K562 (cell line): Measurements from ENCODE around the gene FOSL1. TPM values are rescaled to one million over a fixed set of nuclear protein-coding genes. Genes with fewer than 3 reads are reported as not detected.
A peak's percentile ranks its signal among the peaks of the same experiment; 100 is the strongest.

Experiments
- ATAC-seq: fragments of 200-7000 bp; cut with Tn5 transposase; 3 replicates; pipeline ENCODE4 v1.9.1; 2020; ENCODE audit warnings: moderate library complexity
- BruUV-seq: library from RNA; stranded (reverse); fragments of 400-500 nt; replicated peaks from 2 replicates; lab custom pipeline; 2021; lab: Mats Ljungman, UMichigan
- CTCF ChIA-PET: fragments of 300-600 bp; formaldehyde crosslinking; extraction: SDS; loops from one replicate; lab custom pipeline; 2021; ENCODE audit warnings: low intra/inter-chr PET ratio; lab: Yijun Ruan, JAX
- POLR2A ChIA-PET: fragments of 300-600, 350-650 bp; sonication (Branson Sonifier 250); formaldehyde crosslinking; extraction: SDS; loops from one replicate; lab custom pipeline; 2021; ENCODE audit warnings: antibody characterized with exemption, inconsistent platforms; lab: Yijun Ruan, JAX
- DNase-seq, 4 experiments: peaks; one replicate each; pipeline versions ENCODE4 v3.0.0 to v3.0.0-alpha.2; 2011 to 2018; ENCODE audit warnings: low spot score in 3 of 4, mixed read lengths in 3 of 4; ENCODE audit errors: extremely low read depth in 1 of 4
- FAIRE-seq: peaks from 2 replicates; lab custom pipeline; 2011; peaks lifted over from hg19 to GRCh38; lab: Jason Lieb, UNC
- H2AFZ ChIP-seq: 2 replicates; pipeline ENCODE4 v1.6.0; 2011; ENCODE audit warnings: low read depth, low read length, control low read depth, inconsistent platforms
- H3K27ac ChIP-seq: fragments of 200-600 bp; 3 replicates; pipeline ENCODE4 v1.8.0; 2011; ENCODE audit warnings: low read depth, mild to moderate bottlenecking, control low read depth, inconsistent platforms, low read length, moderate library complexity, mixed read lengths; ENCODE audit errors: extremely low read depth
- H3K27me3 ChIP-seq, 2 experiments: fragments of 300-600 bp in 1 of 2; 2 replicates in 1 of 2; 3 replicates in 1 of 2; pipeline versions ENCODE4 v1.6.0 to v1.8.0; 2011; ENCODE audit warnings: inconsistent platforms in 2 of 2, low read length in 2 of 2, mild to moderate bottlenecking in 1 of 2, mixed read lengths in 1 of 2, moderate library complexity in 1 of 2; ENCODE audit not compliant: control insufficient read depth in 2 of 2, insufficient read depth in 2 of 2
- H3K36me3 ChIP-seq: fragments of 300-600 bp; 3 replicates; pipeline ENCODE4 v1.8.0; 2011; ENCODE audit warnings: mild to moderate bottlenecking, low read length, inconsistent platforms; ENCODE audit not compliant: control insufficient read depth, insufficient read depth
- H3K4me1 ChIP-seq, 2 experiments: fragments of 200-600 bp in 1 of 2; replicated peaks in 1 of 2; 2 replicates in 1 of 2; 3 replicates in 1 of 2; pipeline versions ENCODE4 v1.5.1 to v1.8.0; 2011; ENCODE audit warnings: inconsistent platforms in 2 of 2, low read length in 2 of 2, mild to moderate bottlenecking in 1 of 2, mixed read lengths in 1 of 2, moderate library complexity in 1 of 2; ENCODE audit not compliant: control insufficient read depth in 2 of 2, insufficient read depth in 2 of 2
- H3K4me2 ChIP-seq: 2 replicates; pipeline ENCODE4 v1.6.1; 2011; ENCODE audit warnings: low read length, control low read depth, inconsistent platforms, mixed read lengths; ENCODE audit not compliant: insufficient read depth
- H3K4me3 ChIP-seq: fragments of 200-600 bp; sonication (generic), shearing (Covaris generic); 2 replicates; pipeline ENCODE4 v1.5.1; 2016; ENCODE audit warnings: control low read depth, inconsistent platforms
- H3K79me2 ChIP-seq: fragments of 200-600 bp; 3 replicates; pipeline ENCODE4 v1.8.0; 2011; ENCODE audit warnings: low read length, inconsistent platforms; ENCODE audit not compliant: control insufficient read depth, insufficient read depth
- H3K9ac ChIP-seq, 2 experiments: 2 replicates each; pipeline versions ENCODE4 v1.6.0 to v1.6.1; 2011; ENCODE audit warnings: low read depth in 2 of 2, low read length in 2 of 2, control low read depth in 1 of 2, inconsistent platforms in 1 of 2, mild to moderate bottlenecking in 1 of 2, mixed read lengths in 1 of 2; ENCODE audit not compliant: insufficient read depth in 1 of 2
- H3K9me1 ChIP-seq: one replicate; pipeline ENCODE4 v1.6.0; 2011; ENCODE audit warnings: inconsistent platforms, mild to moderate bottlenecking, low read length, moderate library complexity; ENCODE audit not compliant: control insufficient read depth, insufficient read depth
- H3K9me3 ChIP-seq: replicated peaks from 2 replicates; pipeline ENCODE4 v1.5.1; 2011; ENCODE audit warnings: low read depth, low read length, inconsistent platforms; ENCODE audit not compliant: control insufficient read depth, insufficient read depth
- H4K20me1 ChIP-seq: replicated peaks from 2 replicates; pipeline ENCODE4 v1.6.1; 2011; ENCODE audit warnings: low read length, inconsistent platforms, mixed read lengths; ENCODE audit not compliant: control insufficient read depth, insufficient read depth
- KAT7 ChIP-seq: sonication (generic); formaldehyde crosslinking; IDR thresholded peaks from 2 replicates; pipeline ENCODE4 v1.8.0; 2022; ENCODE audit warnings: missing genetic modification reagents, mild to moderate bottlenecking, borderline replicate concordance
- KLF16 ChIP-seq: IDR thresholded peaks from 2 replicates; pipeline ENCODE4 v1.6.1; 2016; ENCODE audit warnings: antibody characterized with exemption
- MYNN ChIP-seq, 2 experiments: sonication (generic); formaldehyde crosslinking in 1 of 2; IDR thresholded peaks; 2 replicates each; pipeline versions ENCODE4 v1.5.0 to v1.6.1; 2016 to 2020; ENCODE audit warnings: antibody characterized with exemption in 1 of 2, missing genetic modification reagents in 1 of 2
- NCOA2 ChIP-seq, 2 experiments: fragments of 450-650 bp; IDR thresholded peaks; 2 replicates each; pipeline ENCODE4 v1.6.1; 2018; ENCODE audit warnings: mild to moderate bottlenecking in 2 of 2, moderate library complexity in 1 of 2; ENCODE audit not compliant: partially characterized antibody in 2 of 2
- RB1 ChIP-seq: fragments of 450-650 bp; IDR thresholded peaks from 2 replicates; pipeline ENCODE4 v1.6.1; 2017; ENCODE audit warnings: low read depth, mild to moderate bottlenecking
- SUPT5H ChIP-seq: fragments of 450-650 bp; IDR thresholded peaks from 2 replicates; pipeline ENCODE4 v1.6.1; 2016
- TGIF2 ChIP-seq: sonication (generic); formaldehyde crosslinking; IDR thresholded peaks from 2 replicates; pipeline ENCODE4 v1.8.1; 2022; ENCODE audit warnings: mild to moderate bottlenecking, missing genetic modification reagents, moderate library complexity
- WGBS: fragments of 100-300 bp; shearing (Covaris generic); methylation state at CpG from one replicate; pipeline ENCODE4 v1.1.6; 2016; ENCODE audit warnings: low coverage, mixed read lengths; ENCODE audit not compliant: insufficient coverage; ENCODE audit errors: missing lambda C conversion rate; 5-methylcytosine and 5-hydroxymethylcytosine counted together
- in situ Hi-C: fragments of 300-500 bp; cut with MboI; formaldehyde crosslinking; loops from 4 replicates; pipeline ENCODE4 v1.15.0; 2018; ENCODE audit warnings: inconsistent platforms, mixed read lengths
- intact Hi-C: fragments of 100-400 bp; cut with micrococcal nuclease; formaldehyde crosslinking; loops from 2 replicates; pipeline ENCODE4 v1.14.2; 2022
- polyA plus RNA-seq, 8 experiments: library from polyadenylated mRNA; depleted of rRNA in 4 of 8; stranded (reverse) in 5 of 8; unstranded in 3 of 8; fragments of >200 nt; fragmentation: Nextera tagmentation in 2 of 8; fragmentation: Illumina TruSeq in 1 of 8; extraction: Ambion mirVana in 2 of 8; extraction: Trizol in 1 of 8; gene quantifications; 2 replicates each; pipeline versions ENCODE4 v1.2.1 to v1.2.3, GENCODE V29; 2011 to 2014; ENCODE audit warnings: inconsistent platforms in 1 of 8, missing spikeins in 1 of 8
- total RNA-seq, 7 experiments: library from RNA; depleted of rRNA in 6 of 7; stranded (reverse); fragments of >200 nt in 6 of 7; fragmentation: Illumina TruSeq in 2 of 7; extraction: Trizol in 2 of 7; gene quantifications; 2 replicates each; pipeline versions ENCODE4 v1.2.1 to v1.2.3, GENCODE V29; 2011 to 2021; ENCODE audit warnings: low replicate concordance in 1 of 7
- TF ChIP-seq, protein P1 (sequence below): fragments of 250-450 bp; sonication (Bioruptor Pico); IDR thresholded peaks from 2 replicates; pipeline ENCODE4 v1.9.0; 2021; ENCODE audit warnings: mild to moderate bottlenecking

Gene FOSL1
- total and polyA plus RNA-seq, 9 of the 15 experiments (the other 6 are each of a cell fraction or from before 2014, with no cell fraction given): 3.5 to 39.6 (median 10.0) TPM

- ATAC-seq (peak; percentile 2), FAIRE-seq (no peak), DNase-seq (no peak)
- ChIA-PET POLR2A (interaction anchor here (0.6 to 8.2 kb wide), 14 partner anchors 9 to 412 kb away, joined by 3 to 151 read pairs (median 3); partner anchors contain the start of genes CCDC85B, CFL1, CTSW and FIBP), CTCF (no interaction called here)
- Histone ChIP-seq H3K9ac (peak overlapping the region in 1 of 2 experiments; percentile 9; a peak in 1 of 4 replicates), H3K27ac (0 out of 3 replicates have a peak overlapping the region, but pooled peaks have one; percentile 4), H2AFZ (no peak overlapping the region), H4K20me1 (no peaks in the 10 kb centered on the region), H3K27me3 (no peaks in the 10 kb centered on the region), H3K4me3 (no peak overlapping the region), H3K9me1 (no peaks in the 10 kb centered on the region), H3K9me3 (no peaks in the 10 kb centered on the region), H3K4me2 (no peak overlapping the region)
- intact Hi-C loops (no loop called here), in situ Hi-C loops (no loop called here)
- no TSS peak for BruUV-seq
- WGBS: 82% methylated on average over 3 of the region's 3 CpGs
- TF ChIP-seq, protein P1, sequence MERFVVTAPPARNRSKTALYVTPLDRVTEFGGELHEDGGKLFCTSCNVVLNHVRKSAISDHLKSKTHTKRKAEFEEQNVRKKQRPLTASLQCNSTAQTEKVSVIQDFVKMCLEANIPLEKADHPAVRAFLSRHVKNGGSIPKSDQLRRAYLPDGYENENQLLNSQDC (CRISPR knock-in tag): no peak
- TF ChIP-seq TGIF2 (no peak), NCOA2 (IDR thresholded peaks at IDR 0.05; ENCODE audit: partially characterized antibody in 2 of 2) (no peak), RB1 (no peak), KLF16 (no peak), MYNN (IDR thresholded peaks at IDR 0.05) (0 out of 2 replicates have a peak, but pooled peaks have one; percentile 14), MYNN (CRISPR knock-in tag; IDR thresholded peaks at IDR 0.05) (no peak), KAT7 (CRISPR knock-in tag) (no peak), SUPT5H (0 out of 2 replicates have a peak, but pooled peaks have one; percentile 2)
- TF ChIP-seq, all 486 proteins: peak for 2
- H3K4me1 ChIP-seq: peaks cover 23 to 75% of the 10 kb centered on the region in 2 experiments
- H3K36me3 ChIP-seq: peaks cover 43% of the 10 kb centered on the region; the same call in 2 of the 3 replicates
- H3K79me2 ChIP-seq: no peaks in the 10 kb centered on the region
Observed at GRCh38 chr11:65868907-65869306, 31.3 kb downstream of the FOSL1 start.
